ENCODE measurements around the gene SLC41A2. TPM values are rescaled to one million over a fixed set of nuclear protein-coding genes. Genes with fewer than 3 reads are reported as not detected.

Gene SLC41A2
- total and polyA plus RNA-seq, 2 donors (not counting 1 experiment from before 2014, with no cell fraction given) = 0.51 to 13.0 TPM

- H3K9me3 ChIP-seq (ENCODE audit: control extremely low read depth in 1 of 3, control insufficient read depth in 2 of 3, insufficient read depth in 1 of 3, low read length in 2 of 3) = no peaks in the 10 kb centered on the region
- intact Hi-C loops (cut with micrococcal nuclease) = no loop called here
- H3K9ac ChIP-seq (ENCODE audit: low read length) = no peak overlapping the region
- H3K4me1 ChIP-seq (ENCODE audit: control insufficient read depth in 2 of 2, insufficient read depth in 2 of 2, low read length in 2 of 2) = peaks cover 14 to 16% of the 10 kb centered on the region in 2 donors
- H3K9me3 Mint-ChIP-seq (ENCODE audit: insufficient read depth) = no peaks in the 10 kb centered on the region
- ChIA-PET POLR2A (no interaction called here), CTCF (interaction anchor here (1.4 to 2.6 kb wide), 4 partner anchors 8 to 585 kb away, joined by 4 to 12 read pairs (median 6); partner anchors contain the start of gene SLC41A2)
- H3K36me3 ChIP-seq (replicated peaks in 1 of 2; ENCODE audit: control extremely low read depth in 1 of 2, control insufficient read depth in 1 of 2, extremely low read depth in 1 of 2, insufficient read depth in 2 of 2, low read length in 1 of 2) = no peaks in the 10 kb centered on the region
- peak; percentile 49 for DNase-seq
- WGBS (ENCODE audit: insufficient coverage) = no CpG with 5 or more reads among the region's 4 CpGs
- peaks cover 0 to 2% (median 0%) of the 10 kb centered on the region in 4 experiments for H3K27me3 ChIP-seq (replicated peaks in 1 of 4; ENCODE audit: control extremely low read depth in 1 of 4, control insufficient read depth in 3 of 4, insufficient read depth in 4 of 4, low read length in 3 of 4)
- TF ChIP-seq CTCF (IDR thresholded peaks at IDR 0.05) (no peak), EZH2 (IDR thresholded peaks at IDR 0.05; ENCODE audit: borderline replicate concordance, insufficient read depth, low read depth, low read length, poor library complexity, severe bottlenecking) (no peak)
- no peak overlapping the region for H2AFZ ChIP-seq (ENCODE audit: insufficient read depth, low read depth, low read length, poor library complexity, severe bottlenecking)
- peaks cover 9% of the 10 kb centered on the region for H3K27me3 Mint-ChIP-seq
- ATAC-seq (ENCODE audit: low read depth) = peak; percentile 72
- no peaks in the 10 kb centered on the region for H4K20me1 ChIP-seq (ENCODE audit: control insufficient read depth, insufficient read depth, low read length, poor library complexity, severe bottlenecking)
- H3K79me2 ChIP-seq (ENCODE audit: control insufficient read depth, insufficient read depth, low read length) = no peaks in the 10 kb centered on the region
- peak overlapping the region; percentile 47 for H3K27ac Mint-ChIP-seq
- H3K4me3 ChIP-seq (ENCODE audit: control extremely low read depth in 1 of 5, extremely low read depth in 1 of 5, insufficient read depth in 1 of 5, low read depth in 2 of 5, low read length in 4 of 5) = no peak overlapping the region
- peak overlapping the region; percentile 37 for H3K4me2 ChIP-seq (replicated peaks; ENCODE audit: low read depth, low read length, poor library complexity, severe bottlenecking)
- peaks cover 14% of the 10 kb centered on the region for H3K4me1 Mint-ChIP-seq
- H3K4me3 Mint-ChIP-seq = peak overlapping the region; percentile 32
- peak overlapping the region in 1 of 2 donors; percentile 34 for H3K27ac ChIP-seq (ENCODE audit: low read length in 2 of 2)
These were observed 8.6 kb upstream of the SLC41A2 start for GRCh38 chr12:104966677-104967076.

GRCh38 chr12:104964856-104965205, 6.7 kb upstream of the SLC41A2 start:
- Histone ChIP-seq H3K9me3 (ENCODE audit: control extremely low read depth in 1 of 3, control insufficient read depth in 2 of 3, insufficient read depth in 1 of 3, low read length in 2 of 3) (no peaks in the 10 kb centered on the region), H3K36me3 (replicated peaks in 1 of 2; ENCODE audit: control extremely low read depth in 1 of 2, control insufficient read depth in 1 of 2, extremely low read depth in 1 of 2, insufficient read depth in 2 of 2, low read length in 1 of 2) (no peaks in the 10 kb centered on the region), H3K27me3 (replicated peaks in 1 of 4; ENCODE audit: control extremely low read depth in 1 of 4, control insufficient read depth in 3 of 4, insufficient read depth in 4 of 4, low read length in 3 of 4) (peaks cover 0 to 2% (median 0%) of the 10 kb centered on the region in 4 experiments), H3K9ac (ENCODE audit: low read length) (no peak overlapping the region), H3K4me1 (ENCODE audit: control insufficient read depth in 2 of 2, insufficient read depth in 2 of 2, low read length in 2 of 2) (peaks cover 14 to 16% of the 10 kb centered on the region in 2 donors), H3K79me2 (ENCODE audit: control insufficient read depth, insufficient read depth, low read length) (no peaks in the 10 kb centered on the region), H3K4me2 (replicated peaks; ENCODE audit: low read depth, low read length, poor library complexity, severe bottlenecking) (no peak overlapping the region), H4K20me1 (ENCODE audit: control insufficient read depth, insufficient read depth, low read length, poor library complexity, severe bottlenecking) (no peaks in the 10 kb centered on the region), H2AFZ (ENCODE audit: insufficient read depth, low read depth, low read length, poor library complexity, severe bottlenecking) (no peak overlapping the region), H3K4me3 (ENCODE audit: control extremely low read depth in 1 of 5, extremely low read depth in 1 of 5, insufficient read depth in 1 of 5, low read depth in 2 of 5, low read length in 4 of 5) (no peak overlapping the region), H3K27ac (ENCODE audit: low read length in 2 of 2) (no peak overlapping the region)
- H3K4me3 Mint-ChIP-seq = no peak overlapping the region
- intact Hi-C loops (cut with micrococcal nuclease) = no loop called here
- peaks cover 13% of the 10 kb centered on the region for H3K27me3 Mint-ChIP-seq
- H3K9me3 Mint-ChIP-seq (ENCODE audit: insufficient read depth) = no peaks in the 10 kb centered on the region
- 81% methylated on average over 2 of the region's 2 CpGs for WGBS (ENCODE audit: insufficient coverage)
- ChIA-PET CTCF (no interaction called here), POLR2A (no interaction called here)
- no peak overlapping the region for H3K27ac Mint-ChIP-seq
- no peak for TF ChIP-seq CTCF (IDR thresholded peaks at IDR 0.05)
- no peak for TF ChIP-seq EZH2 (IDR thresholded peaks at IDR 0.05; ENCODE audit: borderline replicate concordance, insufficient read depth, low read depth, low read length, poor library complexity, severe bottlenecking)
- ATAC-seq (ENCODE audit: low read depth) (no peak), DNase-seq (no peak)
- H3K4me1 Mint-ChIP-seq = peaks cover 18% of the 10 kb centered on the region
